Activated CD4-positive, alpha-beta T cell treated with anti-CD3 and anti-CD28 coated beads for 24 hours (primary cell): ENCODE results near the gene TOX4.
"Not testable (repeated sequence)": the region's sequence is repeated elsewhere in the genome, so short reads cannot be mapped to it uniquely, and the experiment has no call there.

Source experiments
- DNase-seq, 2 donors: peaks; one replicate each; pipeline ENCODE4 v3.0.0-alpha.2; 2020; ENCODE audit warnings: low read depth in 2 of 2

Gene TOX4

GRCh38 chr14:21535545-21536417 lies 58.8 kb downstream of the TOX4 start:
- no peak for DNase-seq

- no peak for DNase-seq
Observed at GRCh38 chr14:21536418-21537089, 59.6 kb downstream of the TOX4 start.

GRCh38 chr14:21537090-21537424 lies 60.1 kb downstream of the TOX4 start:
- no peak for DNase-seq

- DNase-seq: no peak
Observed at GRCh38 chr14:21539189-21539940, 62.4 kb downstream of the TOX4 start.

GRCh38 chr14:21541413-21542074 lies 64.5 kb downstream of the TOX4 start:
- no peak for DNase-seq

GRCh38 chr14:21543521-21543960 lies 66.5 kb downstream of the TOX4 start:
- no peak for DNase-seq

GRCh38 chr14:21543963-21544362 lies 67.0 kb downstream of the TOX4 start:
- no peak for DNase-seq

- DNase-seq: not testable (repeated sequence)
Observed at GRCh38 chr14:21544588-21544987, 67.6 kb downstream of the TOX4 start.
